Fibroblast of lung (primary cell): ENCODE results near the gene MLC1. TPM values are rescaled to one million over a fixed set of nuclear protein-coding genes. Genes with fewer than 3 reads are reported as not detected.

Experiments
- DNase-seq, 2 donors: peaks; one replicate each; pipeline versions ENCODE4 v3.0.0 to v3.0.0-alpha.2; 2010; ENCODE audit warnings: low read depth in 2 of 2
- H2AFZ ChIP-seq: 2 replicates; pipeline ENCODE4 v1.5.1; 2012; ENCODE audit warnings: low read length, control low read depth, inconsistent platforms
- H3K27ac ChIP-seq: 2 replicates; pipeline ENCODE4 v1.5.1; 2011; ENCODE audit warnings: low read length, control low read depth; ENCODE audit not compliant: insufficient read depth
- H3K27me3 ChIP-seq: 2 replicates; pipeline ENCODE4 v1.5.1; 2011; ENCODE audit warnings: mild to moderate bottlenecking, low read length; ENCODE audit not compliant: control insufficient read depth, insufficient read depth
- H3K36me3 ChIP-seq: 2 replicates; pipeline ENCODE4 v1.5.1; 2011; ENCODE audit warnings: low read length; ENCODE audit not compliant: control insufficient read depth, insufficient read depth
- H3K4me1 ChIP-seq: 2 replicates; pipeline ENCODE4 v1.5.1; 2011; ENCODE audit warnings: low read length; ENCODE audit not compliant: control insufficient read depth, insufficient read depth; ENCODE audit errors: extremely low read depth
- H3K4me2 ChIP-seq: 2 replicates; pipeline ENCODE4 v1.5.1; 2011; ENCODE audit warnings: low read length, control low read depth; ENCODE audit not compliant: insufficient read depth; ENCODE audit errors: extremely low read depth
- H3K4me3 ChIP-seq, 4 experiments: fragments of 200-600 bp in 1 of 4; sonication (generic) in 1 of 4; replicated peaks in 1 of 4; 2 replicates each; pipeline ENCODE4 v1.5.1; 2011 to 2016; ENCODE audit warnings: low read length in 4 of 4, low read depth in 3 of 4, mild to moderate bottlenecking in 3 of 4, control low read depth in 2 of 4, inconsistent platforms in 1 of 4, mixed read lengths in 1 of 4; ENCODE audit not compliant: insufficient read depth in 1 of 4; ENCODE audit errors: control extremely low read depth in 1 of 4
- H3K79me2 ChIP-seq: 2 replicates; pipeline ENCODE4 v1.5.1; 2012; ENCODE audit warnings: mild to moderate bottlenecking, low read length, inconsistent platforms; ENCODE audit not compliant: control insufficient read depth, insufficient read depth
- H3K9ac ChIP-seq: 2 replicates; pipeline ENCODE4 v1.5.1; 2011; ENCODE audit warnings: mild to moderate bottlenecking, low read length, control low read depth; ENCODE audit not compliant: insufficient read depth
- H3K9me3 ChIP-seq: 2 replicates; pipeline ENCODE4 v1.5.1; 2012; ENCODE audit warnings: low read depth, low read length; ENCODE audit not compliant: control insufficient read depth, insufficient read depth
- H4K20me1 ChIP-seq: 2 replicates; pipeline ENCODE4 v1.5.1; 2011; ENCODE audit warnings: low read length; ENCODE audit not compliant: control insufficient read depth, insufficient read depth; ENCODE audit errors: extremely low read depth
- CTCF ChIP-seq, 2 donors: IDR thresholded peaks in 1 of 2; conservative IDR thresholded peaks in 1 of 2; 1 replicate in 1 of 2; 2 replicates in 1 of 2; pipeline ENCODE4 v1.5.1; 2011 to 2012; ENCODE audit warnings: low read length in 2 of 2, control low read depth in 1 of 2, inconsistent platforms in 1 of 2, low read depth in 1 of 2, mild to moderate bottlenecking in 1 of 2
- EZH2 ChIP-seq: IDR thresholded peaks from 2 replicates; pipeline ENCODE4 v1.5.1; 2012; ENCODE audit warnings: low read length, control low read depth, mild to moderate bottlenecking; ENCODE audit errors: missing control alignments
- polyA minus RNA-seq: library from RNA; depleted of rRNA, polyadenylated mRNA; stranded (reverse); fragments of >200 nt; gene quantifications from 2 replicates; pipeline ENCODE4 v1.2.3, GENCODE V29; 2011; ENCODE audit warnings: low replicate concordance
- polyA plus RNA-seq, 2 donors: library from polyadenylated mRNA; depleted of rRNA in 1 of 2; stranded (reverse) in 1 of 2; unstranded in 1 of 2; fragments of >200 nt; gene quantifications; 2 replicates each; pipeline ENCODE4 v1.2.1, GENCODE V29; 2011 to 2012; ENCODE audit warnings: missing spikeins in 1 of 2
- total RNA-seq: library from RNA; depleted of rRNA; stranded (reverse); fragments of >200 nt; gene quantifications from 2 replicates; pipeline ENCODE4 v1.2.1, GENCODE V29; 2014

MLC1 gene
- total RNA-seq (under 0.01 TPM in 2 replicates), polyA plus RNA-seq (not detected in 2 replicates), polyA minus RNA-seq (not detected in 2 replicates)
- 0.10 TPM in 1 of 2 replicates, not detected in the other for polyA plus RNA-seq (2012)

- Histone ChIP-seq H3K9me3 (no peaks in the 10 kb centered on the region), H4K20me1 (no peaks in the 10 kb centered on the region), H3K9ac (no peak within 1 kb of the TSS), H2AFZ (no peak within 1 kb of the TSS), H3K79me2 (no peaks in the 10 kb centered on the region), H3K4me1 (no peaks in the 10 kb centered on the region), H3K4me2 (peak within 1 kb of the TSS; percentile 64), H3K4me3 (peak within 1 kb of the TSS in 1 of 4 experiments; percentile 17), H3K27me3 (peaks cover 4% of the 10 kb centered on the region), H3K27ac (no peak within 1 kb of the TSS), H3K36me3 (no peaks in the 10 kb centered on the region)
- TF ChIP-seq EZH2 (no peak), CTCF (conservative IDR thresholded peaks at IDR 0.05 in 1 of 2, IDR thresholded peaks at IDR 0.05 in 1 of 2; ENCODE audit: low read depth in 1 of 2, low read length in 2 of 2) (no peak)
- peak; percentile 4 to 88 for DNase-seq
These were observed at the start of gene MLC1 for GRCh38 chr22:50085211-50085972. Gene MLC1, minus strand, starts transcription at chr22:50085426. Its CDS starts 524 bp downstream, at chr22:50084902.

- H3K79me2 ChIP-seq = no peaks in the 10 kb centered on the region
- TF ChIP-seq EZH2 = no peak
- TF ChIP-seq CTCF (conservative IDR thresholded peaks at IDR 0.05 in 1 of 2, IDR thresholded peaks at IDR 0.05 in 1 of 2; ENCODE audit: low read depth in 1 of 2, low read length in 2 of 2) = no peak
- no peaks in the 10 kb centered on the region for H3K9me3 ChIP-seq
- H3K4me2 ChIP-seq = no peak overlapping the region
- H3K4me3 ChIP-seq = no peak overlapping the region
- H3K27me3 ChIP-seq = no peaks in the 10 kb centered on the region
- H3K27ac ChIP-seq = no peak overlapping the region
- no peaks in the 10 kb centered on the region for H3K4me1 ChIP-seq
- no peak for DNase-seq
- no peaks in the 10 kb centered on the region for H4K20me1 ChIP-seq
- H3K36me3 ChIP-seq = no peaks in the 10 kb centered on the region
- H2AFZ ChIP-seq = no peak overlapping the region
- no peak overlapping the region for H3K9ac ChIP-seq
These were observed 49.3 kb upstream of the MLC1 start for GRCh38 chr22:50134481-50134880.

- Histone ChIP-seq H4K20me1 (no peaks in the 10 kb centered on the region), H3K4me3 (no peak overlapping the region), H3K4me1 (no peaks in the 10 kb centered on the region), H3K27me3 (no peaks in the 10 kb centered on the region), H3K27ac (no peak overlapping the region), H3K9ac (no peak overlapping the region), H3K36me3 (no peaks in the 10 kb centered on the region), H3K79me2 (no peaks in the 10 kb centered on the region), H2AFZ (no peak overlapping the region), H3K4me2 (no peak overlapping the region), H3K9me3 (no peaks in the 10 kb centered on the region)
- TF ChIP-seq EZH2 (no peak), CTCF (conservative IDR thresholded peaks at IDR 0.05 in 1 of 2, IDR thresholded peaks at IDR 0.05 in 1 of 2; ENCODE audit: low read depth in 1 of 2, low read length in 2 of 2) (no peak)
- no peak for DNase-seq
These were observed 46.7 kb upstream of the MLC1 start for GRCh38 chr22:50131894-50132293.
